PC-9 (cell line): ENCODE results near the gene IGFBP4.

Experiments
- CTCF ChIP-seq: fragments of 200-600 bp; sonication (generic); conservative IDR thresholded peaks from 2 replicates; pipeline ENCODE4 v1.6.1; 2017; ENCODE audit warnings: mixed run types, antibody characterized with exemption, mild to moderate bottlenecking, moderate library complexity
- EZH2 ChIP-seq: fragments of 200-600 bp; sonication (generic); IDR thresholded peaks from 2 replicates; pipeline ENCODE4 v1.8.0; 2017; ENCODE audit warnings: antibody characterized with exemption, low read depth

GRCh38 chr17:40463122-40463550 is 19.9 kb downstream of the IGFBP4 start:
- TF ChIP-seq EZH2: no peak
- no peak for TF ChIP-seq CTCF
